SIG-M5 treated with dmso at 0.1 percent for 504 hours (cell line): Measurements from ENCODE around the gene FAM162B.
"Not testable (repeated sequence)": the region's sequence is repeated elsewhere in the genome, so short reads cannot be mapped to it uniquely, and the experiment has no call there.

Experiments used
- DNase-seq: peaks from one replicate; lab custom pipeline; 2025; ENCODE audit not compliant: unreplicated experiment; lab: John Stamatoyannopoulos, UW

Gene FAM162B

DNA sequence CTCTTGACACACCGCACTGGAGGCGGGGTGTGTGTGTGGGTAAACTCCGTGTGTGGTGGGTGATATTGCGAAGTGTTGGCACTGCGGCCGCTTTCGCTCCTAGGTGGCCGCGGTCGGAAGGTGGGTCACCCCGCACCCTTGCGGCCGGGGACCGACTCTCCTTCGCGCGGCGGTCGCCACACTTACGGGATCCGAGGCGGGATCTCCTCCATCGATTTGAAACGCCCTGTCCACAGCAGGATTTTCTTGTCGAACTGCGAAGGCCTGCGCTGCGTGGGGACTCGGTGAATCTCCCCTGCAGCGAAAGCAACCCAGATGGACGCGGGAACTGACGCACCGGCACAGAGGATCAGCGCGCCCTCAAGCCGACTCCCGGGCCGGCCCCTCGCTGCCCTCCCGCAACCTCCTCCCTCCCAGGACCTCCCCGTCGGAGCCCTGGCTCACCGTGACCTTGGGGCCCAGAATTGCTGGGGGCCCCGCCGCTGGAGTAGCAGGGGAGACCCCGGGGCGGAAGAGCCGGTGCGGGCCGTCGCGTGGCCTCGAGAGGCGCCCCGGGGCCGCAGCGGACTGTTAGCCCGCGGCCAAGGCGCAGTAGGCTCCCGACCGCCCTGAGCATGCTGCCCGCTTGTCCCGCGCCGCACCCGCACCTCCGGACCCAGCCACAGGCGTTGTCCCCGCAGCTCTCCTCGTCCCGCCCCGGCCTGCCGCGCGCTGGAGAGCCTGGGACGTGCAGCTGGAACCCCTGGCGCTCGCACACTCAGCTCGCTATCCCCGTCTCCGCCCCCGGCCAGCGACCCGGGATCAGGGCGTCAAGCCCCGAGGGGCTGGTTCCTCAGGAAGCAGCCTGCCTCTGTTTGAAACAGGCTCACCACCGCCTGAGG, at the start of gene FAM162B:
Gene FAM162B, minus strand, starts transcription at position 759 of the 881 bp plus-strand sequence. Its CDS starts 143 bp downstream, at position 616.
- no peak for DNase-seq

DNA sequence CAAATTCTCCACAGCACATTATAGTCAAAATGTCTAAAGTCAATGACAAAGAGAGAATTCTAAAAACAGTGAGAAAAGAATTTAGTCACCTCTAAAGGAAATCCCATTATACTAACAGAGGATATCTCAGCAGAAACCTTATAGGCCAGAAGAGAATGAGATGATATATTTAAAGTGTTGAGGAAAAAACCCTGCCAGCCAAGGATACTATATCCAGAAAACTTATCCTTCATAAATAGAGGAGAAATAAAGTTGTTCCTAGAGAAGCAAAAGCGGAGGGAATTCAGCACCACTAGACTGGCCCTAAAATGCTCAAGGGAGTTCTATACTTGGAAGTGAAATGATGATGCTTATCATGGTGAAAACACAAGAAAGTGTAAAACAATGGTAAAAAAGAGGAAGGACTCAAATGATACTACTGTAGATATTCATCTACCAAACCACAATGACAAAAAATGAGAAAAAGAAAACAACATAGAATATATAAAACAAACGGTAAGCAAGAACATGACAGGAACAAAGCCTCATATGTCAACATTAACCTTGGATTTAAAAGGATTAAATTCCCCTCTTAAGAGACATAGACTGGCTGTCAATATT, 46.6 kb upstream of the FAM162B start:
- DNase-seq = no peak

DNA sequence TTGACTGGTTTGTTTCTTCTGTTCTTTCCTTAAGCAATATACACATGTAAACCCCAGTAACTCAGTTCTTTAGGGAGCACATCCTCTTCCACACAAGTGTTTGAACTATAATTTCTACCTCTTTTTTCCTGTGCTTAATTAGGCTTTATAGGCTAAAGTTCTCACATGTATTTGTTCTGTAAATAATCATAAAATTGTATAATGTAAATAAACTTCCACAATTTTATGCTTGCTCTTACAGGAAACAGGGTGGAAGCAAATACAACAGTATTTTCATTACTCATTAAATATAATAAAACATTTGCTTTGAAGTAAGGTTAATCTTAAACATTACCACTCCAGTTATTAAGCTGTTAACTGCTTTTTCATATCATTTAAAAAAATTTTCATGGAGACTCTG, 36.5 kb upstream of the FAM162B start:
- DNase-seq = no peak

GRCh38 chr6:116799945-116800344, 34.4 kb upstream of the FAM162B start:
- DNase-seq = no peak

- DNase-seq = no peak
These were observed 32.1 kb upstream of the FAM162B start for GRCh38 chr6:116797585-116797984.

DNA sequence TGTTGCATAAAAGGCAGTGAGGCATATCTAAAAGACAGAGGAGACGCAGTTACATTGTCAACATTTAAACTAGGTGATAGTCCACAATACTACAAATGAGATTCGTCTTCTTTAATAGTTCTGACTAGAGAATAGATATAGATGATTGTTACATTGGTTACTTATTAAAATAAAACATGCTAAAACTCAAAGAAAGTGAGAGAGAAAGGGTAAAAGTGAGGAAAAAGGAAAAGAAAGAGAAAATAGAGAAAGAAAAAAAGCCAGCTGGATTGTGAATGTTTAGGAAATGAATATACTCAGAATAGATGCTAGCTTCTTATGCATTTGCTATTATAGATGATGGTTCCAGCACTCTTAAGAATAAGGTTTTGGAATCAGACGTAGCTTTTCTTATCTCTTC, 27.7 kb upstream of the FAM162B start:
- no peak for DNase-seq

DNA sequence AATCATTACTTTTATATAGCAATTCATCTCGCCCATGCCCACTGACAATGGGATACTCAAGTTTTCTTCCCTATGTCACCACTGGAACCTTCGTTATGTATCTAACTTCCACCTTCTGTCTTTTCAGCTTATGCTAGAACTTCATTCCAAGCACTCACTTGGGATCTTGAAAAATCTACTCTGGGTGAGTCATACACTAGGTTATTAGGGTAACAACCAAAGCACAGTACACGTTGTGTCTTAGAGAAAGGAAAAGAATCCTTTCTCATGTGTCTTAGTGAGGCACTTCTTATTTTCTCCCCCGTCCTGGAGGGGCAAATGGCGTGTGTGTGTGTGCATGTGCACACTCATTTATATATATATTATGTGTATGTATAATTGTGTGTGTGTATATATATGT, 18.3 kb upstream of the FAM162B start:
- DNase-seq = no peak

GRCh38 chr6:116779573-116780164, 14.2 kb upstream of the FAM162B start:
- DNase-seq = peak; percentile 17

DNA sequence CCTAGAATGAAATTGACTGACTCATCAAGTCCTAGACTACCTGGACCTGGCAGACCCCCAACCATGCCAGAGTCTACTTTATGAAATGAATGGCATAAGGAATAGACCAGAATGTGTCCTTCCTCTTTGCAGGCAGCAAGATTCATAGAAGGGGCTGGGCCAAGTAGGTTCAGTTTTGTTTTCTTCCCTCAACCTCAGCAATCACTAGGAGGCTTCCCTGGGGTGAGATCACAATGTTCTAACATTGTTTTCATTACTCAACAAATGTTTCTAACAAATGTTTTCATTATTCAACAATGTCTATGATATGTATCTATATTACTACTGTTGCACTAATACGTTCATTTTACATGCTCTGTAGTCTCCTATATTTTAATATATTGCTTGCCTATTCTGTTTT, 8.4 kb upstream of the FAM162B start:
- DNase-seq = no peak

- DNase-seq = no peak
These were observed 6.9 kb upstream of the FAM162B start for GRCh38 chr6:116772450-116772849.

DNA sequence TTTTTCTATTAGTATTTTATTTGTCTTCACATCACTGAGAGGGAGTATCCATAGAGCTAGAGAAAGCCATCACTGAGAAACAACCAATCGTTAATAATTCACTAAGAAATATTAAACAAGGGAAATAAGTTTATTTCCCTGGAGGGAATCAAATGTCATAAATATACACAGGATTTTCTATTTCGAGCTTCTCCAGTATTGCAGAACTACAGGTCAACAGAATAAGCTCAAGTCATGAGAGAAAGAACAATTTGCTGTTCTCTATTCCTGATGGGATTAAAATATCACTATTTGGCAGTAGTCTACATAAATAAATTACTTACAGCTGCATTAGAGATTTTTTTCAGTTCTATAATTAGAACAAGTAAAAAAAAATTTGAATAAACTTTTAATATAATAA, 2.2 kb upstream of the FAM162B start:
- no peak for DNase-seq

DNA sequence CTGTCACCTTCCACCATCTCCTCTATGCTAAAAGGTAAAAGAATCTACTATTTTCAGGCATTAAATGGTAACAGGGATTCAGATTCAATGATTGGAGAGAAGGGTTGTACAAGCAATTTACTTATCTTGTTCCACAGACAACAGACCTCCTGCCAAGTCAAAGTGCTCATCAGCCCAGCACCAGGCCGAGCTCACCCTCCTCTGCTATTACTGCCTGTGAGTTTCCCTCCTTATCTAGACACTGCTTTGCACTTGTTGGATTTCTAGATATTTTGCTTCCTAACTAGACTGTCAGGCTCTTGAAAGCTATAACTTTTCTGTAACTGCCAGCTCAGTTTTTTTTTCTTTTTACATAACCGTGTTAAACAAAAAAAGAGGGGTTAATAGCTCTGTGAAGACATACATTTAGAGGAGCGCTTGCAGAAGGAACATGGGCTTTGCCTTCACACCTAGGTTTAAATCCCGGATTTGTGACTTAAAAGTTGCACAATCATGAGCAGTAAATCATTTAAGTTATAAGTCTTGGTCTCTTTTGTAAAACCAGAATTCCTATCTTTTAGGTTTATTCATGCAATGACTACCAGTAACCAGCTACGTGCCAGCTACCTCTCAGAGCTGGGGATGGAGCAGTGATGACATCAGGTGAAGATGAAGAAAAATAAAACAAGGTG, 1.1 kb upstream of the FAM162B start:
- DNase-seq = no peak

- DNase-seq = no peak
These were observed 924 bp downstream of the FAM162B start for GRCh38 chr6:116764629-116764960.

DNA sequence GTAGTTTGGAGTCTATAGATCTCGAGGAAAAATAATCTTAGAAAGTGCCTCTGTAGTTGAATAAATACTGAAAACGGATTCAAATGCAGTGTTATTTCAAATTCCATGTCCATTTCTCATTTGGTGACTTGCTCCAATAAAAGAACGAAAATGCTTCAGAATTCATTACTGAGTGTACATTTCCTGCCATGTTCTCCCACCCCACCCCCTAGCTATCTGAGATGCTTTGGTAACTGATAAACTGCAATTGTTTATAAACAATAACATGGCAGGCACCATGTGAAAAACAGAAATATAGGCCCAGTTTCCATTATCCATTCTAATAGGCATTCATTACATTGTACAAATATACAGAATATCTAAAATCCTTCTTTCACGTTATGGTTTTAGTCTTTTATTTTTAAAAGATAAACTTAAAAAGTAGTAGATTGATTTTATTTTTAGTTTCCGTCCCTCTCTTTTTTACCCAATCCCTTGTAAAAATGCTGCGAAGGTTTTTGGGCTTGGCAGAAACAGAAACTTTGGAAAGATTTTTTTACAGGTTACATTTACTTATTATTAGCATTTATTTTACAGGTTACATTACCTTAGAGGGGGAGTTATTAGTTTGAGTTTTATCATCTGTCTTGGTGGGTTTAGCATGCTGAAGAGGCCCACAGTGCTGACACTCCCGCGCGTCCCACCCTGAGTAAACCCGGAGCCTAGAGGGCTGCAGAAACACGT, 1.5 kb downstream of the FAM162B start:
- DNase-seq = no peak

DNA sequence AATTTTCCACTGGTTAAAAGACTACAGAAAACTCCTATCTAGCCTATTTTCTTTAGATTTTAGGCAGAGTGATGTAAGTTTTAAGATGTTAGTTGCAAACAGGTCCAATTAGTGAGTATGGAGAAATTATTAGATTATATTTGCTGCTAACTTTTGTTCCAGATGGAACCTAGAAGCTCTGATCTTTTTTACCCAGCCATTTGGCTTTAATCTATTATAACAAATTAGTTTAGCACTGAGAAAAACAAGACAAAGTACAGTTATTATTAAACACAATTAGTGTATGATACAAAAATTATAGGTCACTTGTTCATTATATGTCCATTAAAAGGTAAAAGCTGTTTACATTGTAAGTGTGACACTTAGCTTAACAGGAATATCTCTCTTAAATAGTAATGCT, 2.5 kb downstream of the FAM162B start:
- no peak for DNase-seq

- DNase-seq = no peak
These were observed 3.3 kb downstream of the FAM162B start for GRCh38 chr6:116762235-116762634.

- DNase-seq = no peak
These were observed 3.7 kb downstream of the FAM162B start for GRCh38 chr6:116761779-116762178.

GRCh38 chr6:116745176-116745575, 20.3 kb downstream of the FAM162B start:
- DNase-seq = no peak

DNA sequence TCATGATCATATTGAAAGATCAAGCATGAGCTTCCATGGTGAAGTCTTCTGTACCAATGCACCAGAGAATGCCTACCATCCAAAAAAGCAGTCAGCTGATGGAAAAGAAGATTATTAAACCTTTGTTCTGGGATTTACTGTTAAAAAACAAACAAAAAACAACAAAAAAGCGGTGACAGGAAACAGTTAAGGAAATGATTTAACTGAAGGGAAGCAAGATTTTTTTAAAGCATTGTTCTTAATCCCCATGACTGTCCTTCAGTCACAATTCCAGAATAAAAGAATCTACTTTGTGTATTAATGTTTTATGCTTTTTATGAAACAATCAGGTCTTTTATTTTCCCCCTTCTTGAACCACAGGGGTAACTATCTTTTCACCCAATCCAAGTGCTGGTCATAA, 23.9 kb downstream of the FAM162B start:
- DNase-seq = no peak

DNA sequence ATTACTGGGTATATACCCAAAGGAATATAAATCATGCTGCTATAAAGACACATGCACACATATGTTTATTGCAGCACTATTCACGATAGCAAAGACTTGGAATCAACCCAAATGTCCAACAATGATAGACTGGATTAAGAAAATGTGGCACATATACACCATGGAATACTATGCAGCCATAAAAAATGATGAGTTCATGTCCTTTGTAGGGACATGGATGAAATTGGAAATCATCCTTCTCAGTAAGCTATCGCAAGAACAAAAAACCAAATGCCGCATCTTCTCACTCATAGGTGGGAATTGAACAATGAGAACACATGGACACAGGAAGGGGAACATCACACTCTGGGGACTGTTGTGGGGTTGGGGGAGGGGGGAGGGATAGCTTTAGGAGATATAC, 25.0 kb downstream of the FAM162B start:
- not testable (repeated sequence) for DNase-seq

DNA sequence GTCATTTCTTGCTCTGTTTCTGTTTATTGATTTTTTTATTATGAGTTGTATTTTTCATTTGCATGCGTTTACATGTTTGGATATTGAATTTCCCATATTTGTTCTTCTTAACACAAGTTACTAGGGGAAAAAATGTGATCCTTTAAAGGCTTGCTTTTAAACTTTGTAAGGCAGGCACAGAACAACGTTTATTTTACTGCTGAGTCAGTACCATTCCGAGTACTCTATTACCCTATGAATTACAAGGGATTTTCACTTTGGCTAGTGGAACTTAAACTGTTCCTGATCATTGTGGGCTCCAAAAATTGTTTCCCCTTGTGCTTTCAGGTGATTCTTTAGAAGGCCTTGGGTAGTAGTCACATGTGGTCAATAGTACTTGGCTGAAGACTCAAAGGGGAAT, 28.5 kb downstream of the FAM162B start:
- no peak for DNase-seq
